Activated CD8-positive, alpha-beta T cell treated with anti-CD3 and anti-CD28 coated beads for 36 hours (primary cell): ENCODE results near the gene ZNF483. TPM values are rescaled to one million over a fixed set of nuclear protein-coding genes. Genes with fewer than 3 reads are reported as not detected.
"Not testable (repeated sequence)": the region's sequence is repeated elsewhere in the genome, so short reads cannot be mapped to it uniquely, and the experiment has no call there.

Experiments used
- ATAC-seq: fragments of 200-7000 bp; cut with Tn5 transposase; one replicate; pipeline ENCODE4 v1.10.0; 2021; ENCODE audit warnings: mild to moderate bottlenecking, moderate library complexity
- CTCF ChIA-PET: fragments of 350-600 bp; sonication (Branson Sonifier 250); formaldehyde crosslinking; loops from one replicate; lab custom pipeline; 2021; ENCODE audit warnings: antibody characterized with exemption; lab: Charles Lee
- POLR2A ChIA-PET: fragments of 350-600 bp; sonication (Branson Sonifier 250); formaldehyde crosslinking; loops from one replicate; lab custom pipeline; 2021; ENCODE audit warnings: antibody characterized with exemption; lab: Charles Lee
- DNase-seq: peaks from one replicate; pipeline ENCODE4 v3.0.0-alpha.2; 2020
- H3K27ac Mint-ChIP-seq: one replicate; pipeline ENCODE4 v1.8.0; 2021; ENCODE audit warnings: mild to moderate bottlenecking, mixed read lengths
- H3K27me3 Mint-ChIP-seq: one replicate; pipeline ENCODE4 v1.8.0; 2021; ENCODE audit warnings: mixed read lengths
- H3K36me3 Mint-ChIP-seq: one replicate; pipeline ENCODE4 v1.8.0; 2021; ENCODE audit warnings: low read depth, mixed read lengths
- H3K4me1 Mint-ChIP-seq: one replicate; pipeline ENCODE4 v1.8.0; 2021; ENCODE audit warnings: low read depth, mixed read lengths
- H3K4me3 Mint-ChIP-seq: one replicate; pipeline ENCODE4 v1.8.0; 2021; ENCODE audit warnings: mild to moderate bottlenecking, moderate library complexity, mixed read lengths
- H3K9me3 Mint-ChIP-seq: one replicate; pipeline ENCODE4 v1.8.0; 2021; ENCODE audit warnings: mixed read lengths
- intact Hi-C: fragments of 100-400 bp; cut with micrococcal nuclease; formaldehyde crosslinking; loops from one replicate; pipeline ENCODE4 v1.10.0; 2022
- total RNA-seq, 2 experiments: library from RNA; stranded (reverse); gene quantifications; one replicate each; pipeline ENCODE4 v1.2.3, GENCODE V29; 2021
- TF ChIP-seq, protein P1 (sequence below): fragments of 200-600 bp; IDR thresholded peaks from one replicate; pipeline ENCODE4 v1.8.0; 2022; ENCODE audit warnings: antibody characterized with exemption, mild to moderate bottlenecking

Gene ZNF483
- total RNA-seq, 2 experiments from 2014 or later, result 2.6 to 2.8 TPM

DNA sequence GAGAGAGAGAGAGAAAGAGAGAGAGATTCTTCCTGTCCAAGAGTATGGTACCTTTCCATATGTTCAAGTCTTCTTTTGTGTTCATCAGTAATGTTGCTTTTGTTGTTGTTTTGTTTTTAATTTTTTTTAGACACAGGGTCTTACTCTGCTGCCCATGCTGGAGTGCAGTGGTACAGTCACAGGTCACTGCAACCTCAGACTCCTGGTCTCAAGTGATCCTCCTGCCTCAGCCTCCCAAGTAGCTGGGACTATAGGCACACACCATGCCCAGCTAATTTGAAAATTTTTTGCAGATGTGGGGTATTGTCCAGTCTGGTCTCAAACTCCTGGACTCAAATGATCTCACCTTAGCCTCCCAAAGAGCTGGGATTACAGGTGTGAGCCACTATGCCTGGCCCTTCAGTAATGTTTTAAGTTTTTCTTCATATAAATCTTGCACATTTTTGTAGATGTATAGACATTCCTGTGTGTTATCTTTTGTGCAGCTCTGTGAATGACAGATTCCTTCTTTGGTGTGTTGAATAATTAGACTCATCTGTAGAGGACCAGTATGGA is 36.3 kb downstream of the ZNF483 start:
- peaks cover 8% of the 10 kb centered on the region for H3K36me3 Mint-ChIP-seq
- CTCF ChIA-PET, result no interaction called here
- H3K4me3 Mint-ChIP-seq, result no peak overlapping the region
- ATAC-seq (no peak), DNase-seq (no peak)
- H3K4me1 Mint-ChIP-seq, result no peaks in the 10 kb centered on the region
- POLR2A ChIA-PET, result no interaction called here
- no peaks in the 10 kb centered on the region for H3K27me3 Mint-ChIP-seq
- H3K27ac Mint-ChIP-seq, result no peak overlapping the region
- TF ChIP-seq, protein P1, sequence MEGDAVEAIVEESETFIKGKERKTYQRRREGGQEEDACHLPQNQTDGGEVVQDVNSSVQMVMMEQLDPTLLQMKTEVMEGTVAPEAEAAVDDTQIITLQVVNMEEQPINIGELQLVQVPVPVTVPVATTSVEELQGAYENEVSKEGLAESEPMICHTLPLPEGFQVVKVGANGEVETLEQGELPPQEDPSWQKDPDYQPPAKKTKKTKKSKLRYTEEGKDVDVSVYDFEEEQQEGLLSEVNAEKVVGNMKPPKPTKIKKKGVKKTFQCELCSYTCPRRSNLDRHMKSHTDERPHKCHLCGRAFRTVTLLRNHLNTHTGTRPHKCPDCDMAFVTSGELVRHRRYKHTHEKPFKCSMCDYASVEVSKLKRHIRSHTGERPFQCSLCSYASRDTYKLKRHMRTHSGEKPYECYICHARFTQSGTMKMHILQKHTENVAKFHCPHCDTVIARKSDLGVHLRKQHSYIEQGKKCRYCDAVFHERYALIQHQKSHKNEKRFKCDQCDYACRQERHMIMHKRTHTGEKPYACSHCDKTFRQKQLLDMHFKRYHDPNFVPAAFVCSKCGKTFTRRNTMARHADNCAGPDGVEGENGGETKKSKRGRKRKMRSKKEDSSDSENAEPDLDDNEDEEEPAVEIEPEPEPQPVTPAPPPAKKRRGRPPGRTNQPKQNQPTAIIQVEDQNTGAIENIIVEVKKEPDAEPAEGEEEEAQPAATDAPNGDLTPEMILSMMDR, result no peak
- peaks cover 15% of the 10 kb centered on the region for H3K9me3 Mint-ChIP-seq
- intact Hi-C loops, result no loop called here

DNA sequence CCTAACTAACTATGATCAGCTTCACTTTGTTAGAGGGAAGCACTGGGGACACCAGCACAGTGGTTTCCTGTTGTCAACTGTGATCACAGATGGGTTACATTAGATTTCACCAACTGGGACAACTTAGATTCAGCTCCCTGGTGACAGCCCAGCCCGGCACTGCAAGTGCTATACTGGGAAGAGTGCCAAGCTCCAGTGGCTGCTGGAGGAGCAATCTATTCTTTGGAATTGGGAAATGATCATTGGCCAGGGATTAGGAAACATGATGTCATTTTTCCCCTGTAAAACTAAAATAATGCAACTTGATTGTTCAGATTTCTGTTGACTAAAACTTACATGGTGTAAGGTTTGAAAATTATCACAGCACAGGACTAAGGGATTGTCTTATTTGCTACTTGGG is 41.3 kb downstream of the ZNF483 start:
- TF ChIP-seq, protein P1, result no peak
- ATAC-seq, result no peak
- Mint-ChIP-seq H3K4me1 (no peaks in the 10 kb centered on the region), H3K36me3 (peaks cover 12% of the 10 kb centered on the region), H3K27me3 (no peaks in the 10 kb centered on the region), H3K27ac (no peak overlapping the region), H3K9me3 (peaks cover 32% of the 10 kb centered on the region), H3K4me3 (no peak overlapping the region)
- ChIA-PET POLR2A (no interaction called here), CTCF (no interaction called here)
- DNase-seq, result no peak
- intact Hi-C loops, result no loop called here

DNA sequence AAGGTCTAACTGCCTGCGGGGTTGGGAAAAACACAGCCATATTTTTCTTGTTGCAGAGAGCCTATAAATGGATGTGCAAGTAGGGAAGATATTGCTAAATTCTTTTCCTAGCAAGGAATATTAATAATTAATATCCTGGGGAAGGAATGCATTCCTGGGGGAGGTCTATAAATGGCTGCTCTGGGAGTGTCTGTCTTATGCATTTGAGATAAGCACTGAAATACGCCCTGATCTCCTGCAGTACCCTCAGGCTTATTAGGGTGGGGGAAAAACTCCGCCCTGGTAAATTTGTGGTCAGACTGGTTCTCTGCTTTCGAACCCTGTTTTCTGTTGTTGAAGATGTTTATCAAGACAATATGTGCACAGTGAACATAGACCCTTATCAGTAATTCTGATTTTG is 43.1 kb downstream of the ZNF483 start:
- Mint-ChIP-seq H3K36me3 (peaks cover 12% of the 10 kb centered on the region), H3K9me3 (peaks cover 29% of the 10 kb centered on the region)
- CTCF ChIA-PET, H3K4me3 Mint-ChIP-seq, H3K27me3 Mint-ChIP-seq, POLR2A ChIA-PET, H3K27ac Mint-ChIP-seq, ATAC-seq, H3K4me1 Mint-ChIP-seq, intact Hi-C loops: not testable (repeated sequence)
- peak; percentile 3 for DNase-seq

DNA sequence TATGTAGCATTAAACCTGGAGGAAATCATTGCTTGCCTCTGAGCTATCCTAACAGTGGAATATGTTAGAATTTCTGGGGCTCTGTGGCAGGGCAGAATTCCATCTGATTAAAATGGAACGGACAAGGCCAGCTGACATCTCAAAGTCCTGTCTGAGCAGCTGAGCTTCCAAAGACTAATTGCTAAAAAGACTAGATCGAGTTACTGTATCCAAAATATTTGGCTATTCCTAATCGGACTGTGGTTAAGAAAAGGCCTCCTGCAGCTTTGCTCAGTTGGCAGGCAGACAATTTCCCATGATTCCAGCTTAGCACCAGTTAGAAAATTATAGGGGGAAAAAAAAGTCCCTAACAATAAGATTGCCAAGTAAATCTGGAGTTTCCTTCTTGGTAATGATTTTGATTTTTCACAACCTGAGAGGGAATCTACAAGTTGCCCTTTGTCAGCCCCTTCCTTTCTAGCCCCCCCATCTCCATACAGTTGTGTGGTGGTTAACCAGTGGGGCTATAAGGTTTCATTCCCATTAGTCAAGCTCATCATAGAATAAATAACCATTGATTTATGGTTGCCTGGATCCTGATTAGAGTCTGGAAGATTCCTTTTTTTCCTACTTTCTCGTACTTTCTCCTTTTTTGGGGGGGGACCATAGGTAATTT is 48.1 kb downstream of the ZNF483 start:
- TF ChIP-seq, protein P1, result no peak
- no peak for DNase-seq
- ChIA-PET CTCF (no interaction called here), POLR2A (no interaction called here)
- Mint-ChIP-seq H3K4me3 (no peak overlapping the region), H3K4me1 (no peaks in the 10 kb centered on the region), H3K27ac (no peak overlapping the region), H3K27me3 (no peaks in the 10 kb centered on the region), H3K9me3 (peaks cover 18% of the 10 kb centered on the region), H3K36me3 (peaks cover 6% of the 10 kb centered on the region)
- intact Hi-C loops, result no loop called here
- ATAC-seq, result no peak

DNA sequence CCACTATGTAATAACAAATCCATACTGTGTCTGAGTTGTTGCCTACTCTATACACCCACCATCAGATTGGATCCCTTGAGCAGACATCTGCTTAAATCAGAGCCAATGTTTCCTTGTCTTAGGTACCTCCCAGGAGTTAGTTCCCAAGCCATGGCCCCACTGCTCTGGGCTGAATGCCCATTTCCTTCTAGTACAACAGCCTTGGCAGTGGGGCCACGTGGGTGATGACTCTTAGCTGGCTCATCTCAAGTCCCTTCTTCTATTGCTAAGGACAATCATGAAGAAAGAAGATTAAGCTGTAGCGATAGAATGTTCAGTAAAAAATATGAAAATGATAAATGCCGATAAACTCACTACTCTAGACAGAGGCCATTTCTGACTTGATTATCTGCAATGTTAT is 57.9 kb downstream of the ZNF483 start:
- Mint-ChIP-seq H3K4me3 (no peak overlapping the region), H3K27ac (no peak overlapping the region), H3K9me3 (no peaks in the 10 kb centered on the region), H3K4me1 (no peaks in the 10 kb centered on the region), H3K27me3 (peaks cover 5% of the 10 kb centered on the region), H3K36me3 (no peaks in the 10 kb centered on the region)
- DNase-seq, result no peak
- CTCF ChIA-PET, result no interaction called here
- TF ChIP-seq, protein P1, result no peak
- POLR2A ChIA-PET, result no interaction called here
- no peak for ATAC-seq
- intact Hi-C loops, result no loop called here
